Cerebellar nuclear complex (tissue), 1 donor: ENCODE data around the gene DCD.
"Not testable (repeated sequence)": the region's sequence is repeated elsewhere in the genome, so short reads cannot be mapped to it uniquely, and the experiment has no call there.

Source experiments
- DNase-seq, 2 experiments: peaks; one replicate each; lab custom pipeline; 2025; lab: John Stamatoyannopoulos, UW

Gene DCD

DNA sequence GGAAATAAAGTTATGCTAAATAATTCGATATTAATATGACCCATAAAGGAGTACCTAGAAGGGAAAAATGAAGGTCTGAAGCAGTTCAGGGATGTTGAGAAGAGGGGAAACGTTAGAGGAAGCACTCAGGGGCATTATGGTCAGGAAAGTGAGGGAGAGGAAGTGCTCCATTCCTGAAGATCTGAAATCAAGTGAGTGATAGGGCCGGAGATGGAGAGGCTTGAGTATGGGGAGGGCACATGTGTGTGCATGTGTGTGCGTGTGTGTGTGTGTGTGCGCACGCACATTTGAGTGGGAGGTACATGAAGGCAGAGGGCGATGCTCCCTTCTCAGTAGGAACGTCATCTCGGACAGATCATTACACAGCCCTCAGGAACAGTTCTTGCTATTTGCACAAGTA is 4.9 kb upstream of the DCD start:
- DNase-seq, result no peak

GRCh38 chr12:54650889-54651288 is 2.7 kb upstream of the DCD start:
- DNase-seq, result no peak

GRCh38 chr12:54650409-54650808 is 2.2 kb upstream of the DCD start:
- DNase-seq, result no peak

- no peak for DNase-seq
These were observed 1.7 kb upstream of the DCD start for GRCh38 chr12:54649825-54650224.

- DNase-seq, result no peak
These were observed 6.6 kb downstream of the DCD start for GRCh38 chr12:54641554-54641953.

DNA sequence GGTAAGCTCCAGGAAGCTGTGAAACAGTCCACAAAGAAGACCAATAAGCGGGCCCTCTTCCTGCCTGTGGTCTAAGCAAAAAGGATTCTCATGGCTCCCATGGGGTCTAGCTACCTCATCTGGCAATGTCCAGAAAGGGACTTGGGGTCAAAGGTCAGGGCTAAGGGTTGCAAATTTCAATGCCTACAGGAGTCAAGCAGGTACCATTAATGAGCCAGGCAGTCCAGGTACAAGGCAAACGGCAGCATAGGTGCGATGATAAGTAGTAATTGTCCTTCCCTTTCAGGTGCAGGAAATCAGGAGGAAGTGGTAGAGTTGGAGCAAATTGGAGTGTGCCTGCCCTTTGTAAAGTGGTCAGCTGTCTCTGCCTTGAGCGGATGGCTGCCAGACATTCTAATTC is 7.1 kb downstream of the DCD start:
- no peak for DNase-seq

- not testable (repeated sequence) for DNase-seq
These were observed 9.1 kb downstream of the DCD start for GRCh38 chr12:54639112-54639511.

- DNase-seq, result no peak
These were observed 13.4 kb downstream of the DCD start, which contains the start of gene LACRT for GRCh38 chr12:54634795-54635194. TSS of gene LACRT (minus strand) at chr12:54634895. CDS start at chr12:54634841, 54 bp downstream.

GRCh38 chr12:54631988-54632728 is 16.0 kb downstream of the DCD start:
- no peak for DNase-seq

DNA sequence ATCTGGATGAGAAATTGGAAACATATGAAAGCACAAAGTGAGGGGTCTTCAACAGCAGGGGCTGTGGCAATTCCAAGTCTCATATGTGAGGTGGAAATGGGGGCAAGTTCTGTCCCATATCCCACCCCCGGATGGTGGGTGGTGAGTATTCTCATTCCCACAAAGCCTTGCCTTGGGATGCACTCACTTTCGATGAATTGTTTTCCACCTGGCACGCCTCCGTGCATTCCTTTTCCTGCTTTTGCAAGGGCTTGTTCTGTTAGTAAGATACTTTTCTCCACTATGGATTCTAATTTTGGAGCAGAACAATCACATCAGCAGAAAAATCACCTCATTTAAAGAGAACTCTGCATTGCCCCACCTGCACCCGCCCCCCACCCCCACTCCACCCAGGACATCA is 16.6 kb downstream of the DCD start:
- no peak for DNase-seq

DNA sequence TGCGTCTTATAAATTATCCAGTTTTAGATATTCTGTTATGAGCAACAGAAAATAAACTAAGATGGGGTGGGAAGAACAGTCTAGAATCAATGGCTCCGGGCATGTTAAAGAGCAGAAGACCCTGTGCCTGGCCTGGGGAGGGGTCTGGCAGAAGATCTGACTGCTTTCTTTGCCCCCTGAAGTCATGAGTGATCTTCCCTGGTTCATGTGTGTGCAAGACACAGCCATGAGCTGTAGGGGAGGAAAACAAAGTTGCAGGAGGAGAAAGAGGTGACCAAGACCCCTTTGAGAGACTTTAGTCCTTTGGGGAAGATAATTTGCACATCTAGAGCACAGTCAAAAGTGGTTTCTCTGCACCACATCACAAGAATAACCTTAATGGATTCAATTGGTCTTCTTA is 18.2 kb downstream of the DCD start:
- no peak for DNase-seq

GRCh38 chr12:54628186-54628846 is 19.8 kb downstream of the DCD start:
- DNase-seq, result no peak

GRCh38 chr12:54627304-54627703 is 20.9 kb downstream of the DCD start:
- no peak for DNase-seq

DNA sequence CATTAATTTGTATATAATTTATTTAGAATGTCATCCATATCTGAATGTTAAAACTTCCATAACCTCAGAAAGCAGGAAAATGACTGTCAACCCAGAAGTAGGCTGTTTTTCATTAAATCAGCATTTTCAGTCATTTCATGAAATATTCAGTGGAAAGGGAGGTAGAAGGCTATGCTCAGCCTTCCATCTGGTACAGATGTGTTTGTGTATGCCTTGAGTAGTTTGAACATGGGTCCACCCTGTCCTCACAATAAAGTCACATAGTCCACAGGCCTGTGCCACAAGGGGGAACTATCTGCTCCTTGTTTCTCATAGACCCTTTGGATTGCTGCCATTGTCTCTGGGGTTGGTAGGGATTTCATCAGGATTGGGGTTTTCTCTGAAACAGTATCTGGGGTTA is 22.6 kb downstream of the DCD start:
- no peak for DNase-seq

GRCh38 chr12:54624315-54625279 is 23.6 kb downstream of the DCD start:
- no peak for DNase-seq

DNA sequence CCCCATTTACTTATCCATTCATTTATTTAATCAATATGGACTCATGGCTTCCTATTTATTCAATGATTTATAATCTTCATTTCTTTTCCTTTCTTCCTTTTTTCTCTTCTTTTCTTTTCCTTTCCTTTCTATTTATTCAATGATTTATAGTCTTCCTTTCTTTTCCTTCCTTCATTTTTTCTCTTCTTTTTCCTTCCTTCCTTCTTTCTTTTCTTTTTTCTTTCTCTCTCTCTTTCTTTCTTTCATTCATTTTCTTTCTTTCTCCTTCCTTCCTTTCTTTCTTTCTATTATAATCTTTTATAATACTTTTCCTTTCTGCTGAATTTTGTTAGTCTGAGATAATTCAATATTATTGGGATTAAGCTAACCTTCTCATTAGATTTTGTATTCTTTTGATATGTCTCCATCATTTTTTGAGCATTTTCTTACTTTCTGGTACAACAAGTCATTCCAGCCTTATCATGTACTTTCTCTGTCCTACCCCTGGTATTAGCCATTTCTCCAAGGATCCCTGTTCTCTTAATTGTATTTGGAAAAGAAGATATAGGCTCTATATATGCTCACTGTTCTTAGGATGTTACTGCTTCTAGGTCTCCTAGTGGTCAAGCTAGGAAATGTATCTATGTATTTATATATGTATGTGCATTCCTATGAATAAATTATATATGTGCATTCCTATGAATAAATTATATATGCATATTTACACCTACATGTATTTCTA is 25.5 kb downstream of the DCD start:
- no peak for DNase-seq

DNA sequence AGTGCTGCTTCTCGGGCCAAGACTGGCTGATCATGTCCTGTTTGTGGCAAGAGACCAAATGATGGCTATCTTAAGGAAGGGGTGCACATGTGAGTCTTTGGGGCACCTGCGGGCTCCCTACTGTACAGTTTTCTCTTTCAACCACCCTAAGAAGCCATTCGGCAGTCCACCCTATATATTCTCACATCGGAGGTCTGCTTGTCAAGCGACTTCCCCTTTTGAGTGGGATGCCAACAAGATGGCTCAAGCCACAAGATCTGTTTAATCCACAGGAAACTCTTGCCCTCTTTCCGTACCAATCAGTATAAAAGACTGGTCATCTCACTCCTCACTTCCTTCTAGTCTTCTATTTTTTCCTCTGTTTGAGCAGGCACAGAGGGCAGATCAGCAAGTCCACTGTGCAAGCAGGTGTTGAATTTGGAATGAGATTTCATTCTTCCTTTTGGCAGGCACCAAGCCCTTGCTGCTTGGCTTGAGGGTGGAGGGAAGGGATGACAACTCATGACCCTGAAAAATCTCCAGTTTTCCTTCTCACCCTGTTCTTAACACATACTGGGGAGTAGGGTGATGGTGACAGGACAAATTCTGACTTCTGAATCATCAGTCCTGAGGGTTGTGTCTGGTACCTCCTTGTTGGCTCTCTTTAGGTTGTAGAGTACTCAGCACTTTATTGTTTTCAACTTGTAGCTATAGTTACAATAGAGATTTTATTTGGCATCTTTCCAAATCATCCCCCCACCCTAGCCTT is 31.1 kb downstream of the DCD start:
- no peak for DNase-seq

- no peak for DNase-seq
These were observed 35.9 kb downstream of the DCD start for GRCh38 chr12:54612225-54612750.

DNA sequence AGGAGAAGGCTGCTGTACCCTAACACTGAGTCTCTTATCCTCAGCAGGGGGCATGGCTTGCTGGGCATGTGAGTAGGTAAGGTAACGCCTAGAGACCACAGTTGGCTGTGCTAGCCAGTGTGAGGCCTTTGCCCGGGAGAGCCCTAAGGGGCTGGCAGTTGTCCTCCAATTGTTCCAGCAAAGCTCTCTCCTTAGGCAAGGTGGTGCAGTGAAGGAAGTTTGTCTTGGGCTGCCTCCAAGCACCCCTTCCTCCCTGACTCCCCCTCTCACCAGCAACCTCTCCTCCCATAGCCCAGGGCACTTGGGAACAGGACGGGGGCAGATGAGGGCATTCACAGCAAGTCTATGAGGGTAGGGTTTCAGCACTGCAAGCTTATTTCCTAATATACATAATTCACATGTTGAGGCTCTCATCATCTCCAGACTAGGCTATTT is 36.4 kb downstream of the DCD start:
- no peak for DNase-seq

DNA sequence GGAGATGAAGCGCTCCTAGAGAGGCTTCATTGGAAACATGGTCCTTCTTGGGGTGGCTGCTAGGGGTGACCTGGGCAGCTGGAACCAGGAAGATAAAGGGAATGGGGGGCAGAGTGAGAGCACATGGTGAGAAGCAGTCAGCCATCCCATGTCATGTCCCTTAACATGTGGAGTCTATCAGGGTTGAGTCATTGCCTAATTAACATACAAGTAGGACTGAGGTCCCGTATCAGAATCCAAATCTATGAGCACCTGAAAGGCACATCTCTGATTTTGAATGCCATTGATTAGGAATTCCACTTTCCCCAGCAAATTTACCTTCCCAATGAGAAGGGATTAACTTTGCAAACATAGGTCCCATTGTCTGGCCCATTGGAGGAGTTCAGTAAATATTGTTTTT is 39.4 kb downstream of the DCD start:
- no peak for DNase-seq

GRCh38 chr12:54608156-54608555 is 40.0 kb downstream of the DCD start:
- DNase-seq, result no peak
